Activated T-cell treated with anti-CD3 and anti-CD28 coated beads, Interleukin-2, amount 50 U/mL, for 48 hours (primary cell): ENCODE data around the gene SFRP2.

Source experiments
- DNase-seq, 2 experiments: peaks; one replicate each; pipeline ENCODE4 v3.0.0-alpha.2; 2020

Gene SFRP2

GRCh38 chr4:153794006-153794405 lies 5.1 kb upstream of the SFRP2 start:
- DNase-seq: no peak

GRCh38 chr4:153792618-153793247 lies 3.9 kb upstream of the SFRP2 start:
- DNase-seq: peak in 1 of 2 experiments; percentile 26

DNA sequence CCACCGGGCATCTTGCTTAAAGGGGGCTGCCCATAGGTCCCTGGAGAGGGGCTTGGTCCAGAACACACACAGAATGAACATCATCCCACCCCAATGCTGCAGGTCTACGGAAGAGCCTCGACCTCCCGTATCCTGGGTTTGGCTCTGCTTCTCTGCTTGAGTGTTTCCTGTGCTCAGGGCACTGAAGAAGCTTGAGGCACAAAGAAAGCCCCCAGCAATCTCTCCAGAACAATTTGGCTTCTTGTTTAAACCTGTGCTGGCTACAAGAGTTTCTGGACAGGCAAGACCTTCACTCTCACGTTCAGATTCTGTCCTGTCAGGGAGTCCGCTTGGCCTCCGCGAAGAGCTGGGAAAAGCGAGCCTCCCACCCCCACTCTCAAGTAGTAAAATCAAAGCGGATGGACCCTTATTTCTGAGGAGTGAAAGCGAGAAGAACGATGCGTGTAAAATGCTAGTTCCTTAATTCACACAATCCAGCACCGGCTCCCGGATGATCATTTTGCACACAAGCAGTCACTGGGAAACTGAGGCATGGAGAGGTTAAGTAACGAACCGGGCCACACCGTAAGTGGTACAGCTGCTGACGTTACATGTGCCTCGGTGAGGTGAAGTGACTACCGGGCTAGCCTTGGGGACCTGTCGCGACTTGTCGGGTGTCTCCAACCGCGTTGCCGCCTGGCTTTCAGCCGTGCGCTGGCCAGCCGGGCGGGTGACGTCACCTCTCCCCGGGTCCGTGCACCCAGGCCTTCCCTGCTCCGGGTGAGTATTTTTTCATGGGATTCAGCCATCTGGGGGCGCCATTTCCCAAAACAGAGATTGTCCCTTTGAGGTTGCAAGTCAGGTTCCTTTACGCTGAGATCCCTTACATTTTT lies 3.1 kb upstream of the SFRP2 start:
- peak; percentile 70 to 75 for DNase-seq

DNA sequence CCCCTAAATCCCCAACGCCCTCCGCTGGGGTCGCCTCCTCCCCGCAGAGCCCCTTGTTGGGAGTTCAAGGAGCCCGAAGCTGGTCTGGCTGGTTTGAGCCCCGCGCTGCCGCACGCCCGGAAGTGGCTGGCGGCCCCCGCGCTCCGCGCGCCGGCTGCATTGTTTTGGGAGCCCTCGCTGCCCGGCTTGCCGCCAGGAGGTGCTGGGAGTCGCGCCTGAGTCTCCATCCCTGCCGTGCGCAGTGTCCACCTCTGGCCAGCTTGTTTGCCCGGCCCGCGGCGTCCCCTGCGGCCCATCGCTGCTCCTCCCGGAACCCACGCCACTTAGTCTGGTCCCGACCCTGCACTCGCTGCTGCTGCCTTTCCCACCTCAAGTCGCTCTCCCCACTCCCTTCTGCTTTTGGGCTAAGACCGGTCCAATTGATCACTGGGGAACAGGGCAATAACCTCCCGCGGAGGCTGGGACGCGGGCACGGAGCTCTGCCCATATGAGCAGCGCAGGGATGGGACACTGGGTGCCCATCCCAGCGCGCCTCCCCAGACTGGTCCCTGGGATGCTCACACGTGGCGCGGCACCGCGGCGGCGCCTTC lies 2.2 kb upstream of the SFRP2 start:
- DNase-seq: peak; percentile 58 to 70

- no peak for DNase-seq
These were observed 1.6 kb upstream of the SFRP2 start for GRCh38 chr4:153790500-153790865.

DNA sequence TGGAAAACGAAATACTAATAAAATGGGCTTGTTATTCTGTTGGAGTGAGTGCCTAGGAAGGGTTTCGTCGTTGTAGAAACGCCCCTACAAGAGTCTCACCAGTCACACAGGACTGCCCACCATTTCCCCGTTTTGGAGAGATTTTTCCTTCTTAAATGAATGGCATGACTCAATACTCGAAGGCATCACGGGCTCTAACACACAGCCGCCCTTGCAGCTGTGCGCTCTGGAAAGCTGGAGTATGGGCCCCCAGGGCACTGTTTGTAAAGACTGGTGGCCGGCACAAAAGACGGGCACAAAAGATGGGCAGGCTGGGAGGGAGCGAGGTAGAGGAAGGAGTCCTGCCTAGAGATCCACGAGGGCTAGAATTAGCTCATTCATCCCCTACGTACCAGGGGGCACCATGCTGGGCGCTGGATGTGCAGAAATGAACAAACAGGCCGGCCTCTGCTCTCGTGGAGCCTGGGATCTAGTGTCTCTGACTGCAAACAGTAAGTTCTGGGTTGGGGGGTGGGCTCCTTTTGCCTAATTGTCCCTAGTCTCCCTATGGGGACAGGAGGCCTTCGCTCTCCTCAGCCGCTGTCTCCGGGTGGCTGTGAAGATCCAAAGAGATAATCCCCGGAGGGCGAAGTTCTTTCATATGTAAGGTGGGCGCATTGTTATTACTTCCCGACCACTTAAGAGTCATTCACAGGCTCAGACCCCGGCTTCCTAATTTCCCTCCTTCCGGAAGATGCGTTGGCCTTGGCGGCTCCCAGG lies 1.0 kb upstream of the SFRP2 start:
- DNase-seq: peak; percentile 32 to 34

DNA sequence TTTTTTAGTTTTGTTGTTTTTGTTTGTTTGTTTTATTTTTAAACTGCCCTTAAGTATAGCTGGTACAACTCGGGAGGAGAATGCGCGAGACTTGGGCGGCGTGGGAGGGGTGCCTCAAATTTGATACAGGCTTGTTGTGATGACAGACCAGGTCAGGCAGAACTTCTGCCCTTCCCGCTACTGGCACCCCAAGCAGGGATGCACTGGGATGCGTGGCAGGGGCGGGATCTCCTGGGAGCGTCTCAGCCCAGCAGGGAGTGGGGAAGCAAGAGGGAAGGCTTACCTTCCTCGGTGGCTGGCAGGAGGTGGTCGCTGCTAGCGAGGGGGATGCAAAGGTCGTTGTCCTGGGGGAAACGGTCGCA lies 851 bp downstream of the SFRP2 start:
- peak in 1 of 2 experiments; percentile 25 for DNase-seq

GRCh38 chr4:153787575-153787974 lies 1.3 kb downstream of the SFRP2 start:
- no peak for DNase-seq

GRCh38 chr4:153787061-153787560 lies 1.8 kb downstream of the SFRP2 start:
- DNase-seq: no peak

GRCh38 chr4:153785910-153786721 lies 2.8 kb downstream of the SFRP2 start:
- DNase-seq: no peak

DNA sequence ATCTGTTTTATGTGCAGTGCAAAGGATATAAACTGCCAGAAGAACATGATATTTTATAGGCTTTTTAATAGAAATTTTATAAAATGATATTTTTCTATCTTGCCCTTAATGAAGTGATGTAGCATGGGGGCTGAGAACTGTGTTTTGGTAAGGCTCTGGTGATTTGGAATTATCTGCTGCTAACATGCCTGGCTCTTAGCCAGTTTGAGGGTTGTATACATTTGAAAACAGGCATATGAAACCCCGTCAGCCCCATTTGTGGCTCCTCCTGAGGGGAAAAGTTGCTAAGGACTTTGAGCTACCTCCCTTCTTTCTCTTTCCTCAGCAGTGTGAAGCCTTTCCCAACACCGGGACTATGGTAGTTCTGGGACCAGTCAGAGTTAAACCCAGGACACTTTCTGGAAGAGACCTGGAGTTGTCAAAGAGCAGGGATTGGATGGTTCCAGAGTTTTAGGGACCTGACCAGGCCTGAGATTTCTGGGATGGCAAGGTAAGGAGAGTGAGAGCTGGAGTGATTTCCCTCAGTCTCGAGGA lies 4.7 kb downstream of the SFRP2 start:
- no peak for DNase-seq

- DNase-seq: no peak
These were observed 6.3 kb downstream of the SFRP2 start for GRCh38 chr4:153782581-153782980.

DNA sequence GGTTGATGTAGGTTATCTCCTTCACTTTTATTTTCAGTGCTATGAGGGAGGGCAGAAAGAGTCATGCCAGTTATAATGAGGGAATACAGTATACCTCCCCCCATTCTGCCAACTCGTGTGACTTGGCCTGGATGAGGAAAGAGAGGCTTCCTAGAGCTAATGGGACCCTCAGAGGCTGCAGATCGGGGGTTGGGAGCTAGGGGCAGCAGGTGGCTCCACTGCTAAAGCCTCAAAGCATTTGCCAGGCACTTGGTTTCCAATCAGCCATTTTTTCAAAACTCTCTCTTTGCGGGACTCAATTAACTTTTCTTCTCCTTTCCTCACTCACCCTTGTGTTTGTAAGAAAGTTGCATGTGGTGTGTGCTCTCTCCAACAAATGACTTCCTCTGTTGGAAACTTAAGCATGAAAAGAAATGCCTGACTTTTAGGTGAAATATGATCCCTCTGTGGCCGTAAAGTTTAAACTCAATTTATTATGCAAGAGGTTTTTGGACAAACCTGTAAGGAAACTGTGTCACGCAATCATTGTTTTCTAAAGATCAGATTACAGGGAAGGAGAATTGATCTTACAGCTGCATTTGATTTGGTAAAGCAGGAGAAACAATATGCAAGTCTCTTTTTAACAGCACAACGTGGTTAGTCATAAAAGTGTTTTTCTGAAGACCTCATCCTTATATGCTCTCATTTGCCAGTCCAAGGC lies 7.0 kb downstream of the SFRP2 start:
- no peak for DNase-seq

DNA sequence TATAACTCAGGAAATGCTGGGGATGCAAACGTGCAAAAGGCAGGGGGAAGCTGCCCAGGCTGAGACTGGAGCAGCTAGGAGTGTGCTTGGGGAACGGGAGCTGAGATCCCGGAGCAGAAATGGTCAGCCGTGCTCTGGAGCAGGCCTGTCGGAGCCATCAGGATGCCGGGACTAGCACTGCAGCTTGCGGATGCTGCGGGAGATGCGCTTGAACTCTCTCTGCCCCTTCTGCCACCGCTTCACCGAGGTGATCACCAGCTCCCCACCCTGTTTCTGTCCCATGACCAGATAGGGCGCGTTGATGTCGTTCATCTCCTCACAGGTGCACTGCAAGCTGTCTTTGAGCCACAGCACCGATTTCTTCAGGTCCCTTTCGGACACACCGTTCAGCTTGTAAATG lies 7.6 kb downstream of the SFRP2 start:
- DNase-seq: no peak

DNA sequence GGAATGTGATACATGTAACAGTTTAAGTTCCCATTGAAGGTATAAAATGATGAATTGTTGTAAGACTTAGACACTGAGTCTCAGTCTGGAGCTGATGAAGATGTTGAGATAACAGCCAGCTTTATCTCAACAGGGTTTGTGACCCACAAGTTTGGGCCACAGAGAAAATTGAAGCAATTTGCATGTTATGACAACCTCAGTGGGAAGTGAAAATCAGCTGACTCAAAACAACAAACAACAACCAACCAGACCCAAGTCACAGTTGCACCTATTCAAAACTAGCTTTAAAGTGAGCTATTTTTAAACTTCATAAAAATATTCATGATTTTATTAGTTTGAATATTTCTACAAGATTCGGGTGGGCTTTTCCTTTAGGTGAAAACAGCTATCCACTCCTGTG lies 8.0 kb downstream of the SFRP2 start:
- DNase-seq: no peak

- no peak for DNase-seq
These were observed 8.7 kb downstream of the SFRP2 start for GRCh38 chr4:153780221-153780620.

DNA sequence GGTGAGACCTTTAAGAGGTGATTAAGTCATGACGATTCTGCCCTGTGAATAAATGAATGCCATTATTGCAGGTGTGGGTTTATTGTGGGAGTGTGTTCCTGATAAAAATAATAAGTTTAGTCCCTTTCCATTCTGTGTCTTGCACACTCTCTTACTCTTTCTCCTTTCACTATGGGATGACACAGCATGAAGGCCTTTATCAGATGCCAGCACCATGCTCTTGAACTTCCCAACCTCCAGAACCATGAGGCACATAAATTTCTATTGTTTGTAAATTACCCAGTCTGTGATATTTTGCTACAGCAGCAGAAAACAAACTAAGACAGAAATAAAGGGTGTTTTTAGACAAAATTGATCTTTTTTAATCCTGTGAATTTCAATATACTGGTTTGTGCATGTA lies 10.5 kb downstream of the SFRP2 start:
- no peak for DNase-seq

DNA sequence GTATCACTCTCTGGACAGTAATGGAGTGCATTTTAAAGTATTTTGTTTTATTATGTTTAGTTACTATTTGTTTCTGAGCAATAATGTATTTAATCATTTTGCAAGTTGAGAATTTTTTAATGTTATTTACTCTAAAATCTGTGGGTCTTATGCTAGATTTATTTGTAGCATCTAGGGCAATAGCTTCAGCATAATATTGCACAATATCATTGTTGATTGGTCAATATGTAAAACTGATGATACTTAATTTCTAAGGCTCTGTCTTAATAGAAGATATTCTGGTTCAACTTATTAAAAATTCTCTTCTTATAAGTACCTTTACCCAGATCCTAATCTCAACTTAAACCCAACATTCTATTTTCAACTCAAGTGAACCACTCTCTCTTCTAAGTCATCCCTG lies 11.5 kb downstream of the SFRP2 start:
- DNase-seq: no peak

GRCh38 chr4:153776601-153777000 lies 12.3 kb downstream of the SFRP2 start:
- no peak for DNase-seq

GRCh38 chr4:153773236-153773690 lies 15.6 kb downstream of the SFRP2 start:
- no peak for DNase-seq

- no peak for DNase-seq
These were observed 17.8 kb downstream of the SFRP2 start for GRCh38 chr4:153771046-153771445.
